GM12878 (cell line): ENCODE results near the gene ACTMAP. TPM values are rescaled to one million over a fixed set of nuclear protein-coding genes. Genes with fewer than 3 reads are reported as not detected.

Source experiments
- ATF3 ChIP-seq: IDR thresholded peaks from 2 replicates; pipeline ENCODE4 v1.6.1; 2011; ENCODE audit warnings: low read depth, mild to moderate bottlenecking, low read length, moderate library complexity, borderline replicate concordance; ENCODE audit errors: extremely low read depth
- CBX3 ChIP-seq: fragments of 200-600 bp; sonication (generic); IDR thresholded peaks from 2 replicates; pipeline ENCODE4 v1.6.1; 2016; ENCODE audit warnings: low read depth, borderline replicate concordance
- CHD1 ChIP-seq: IDR thresholded peaks from 2 replicates; pipeline ENCODE4 v1.6.1; 2012; ENCODE audit warnings: low read depth, low read length, improper control_type of control experiment
- EGR1 ChIP-seq, 2 experiments: IDR thresholded peaks; 1 replicate in 1 of 2; 2 replicates in 1 of 2; pipeline ENCODE4 v1.6.1; 2011 to 2012; ENCODE audit warnings: low read depth in 2 of 2, low read length in 2 of 2, borderline replicate concordance in 1 of 2, mild to moderate bottlenecking in 1 of 2, moderate library complexity in 1 of 2
- ELK1 ChIP-seq: IDR thresholded peaks from 2 replicates; pipeline ENCODE4 v1.6.1; 2012; ENCODE audit warnings: low read depth, low read length, improper control_type of control experiment
- EP300 ChIP-seq, 2 experiments: fragments of 150-350 bp in 1 of 2; IDR thresholded peaks; 2 replicates each; pipeline ENCODE4 v1.6.1; 2011 to 2012; ENCODE audit warnings: low read depth in 2 of 2, low read length in 2 of 2, borderline replicate concordance in 1 of 2, improper control_type of control experiment in 1 of 2, inconsistent platforms in 1 of 2; ENCODE audit not compliant: control insufficient read depth in 1 of 2
- EZH2 ChIP-seq: IDR thresholded peaks from 2 replicates; pipeline ENCODE4 v1.6.1; 2012; ENCODE audit warnings: low read depth, mild to moderate bottlenecking, control low read depth, inconsistent platforms, low read length, borderline replicate concordance; ENCODE audit not compliant: control insufficient read depth
- HCFC1 ChIP-seq: fragments of 150-350 bp; IDR thresholded peaks from 2 replicates; pipeline ENCODE4 v1.6.1; 2014; ENCODE audit warnings: low read length
- IKZF2 ChIP-seq, 2 experiments: fragments of 450-650 bp; IDR thresholded peaks; 2 replicates each; pipeline ENCODE4 v1.6.1; 2017; ENCODE audit warnings: mild to moderate bottlenecking in 2 of 2, moderate library complexity in 2 of 2
- JUND ChIP-seq: IDR thresholded peaks from 2 replicates; pipeline ENCODE4 v1.6.1; 2012; ENCODE audit warnings: low read depth, mild to moderate bottlenecking, low read length, improper control_type of control experiment, moderate library complexity
- MTA2 ChIP-seq: fragments of 450-650 bp; IDR thresholded peaks from 2 replicates; pipeline ENCODE4 v1.6.1; 2016; ENCODE audit warnings: low read depth, mild to moderate bottlenecking, moderate library complexity
- PAX8 ChIP-seq: fragments of 450-650 bp; IDR thresholded peaks from 2 replicates; pipeline ENCODE4 v1.6.1; 2017; ENCODE audit warnings: mild to moderate bottlenecking, moderate library complexity
- RELA ChIP-seq: fragments of 450-650 bp; IDR thresholded peaks from 2 replicates; pipeline ENCODE4 v1.8.0; 2014; ENCODE audit warnings: borderline replicate concordance; ENCODE audit not compliant: partially characterized antibody
- ZBTB33 ChIP-seq: fragments of 450-650 bp; IDR thresholded peaks from 2 replicates; pipeline ENCODE4 v1.6.1; 2017; ENCODE audit warnings: mild to moderate bottlenecking
- polyA plus RNA-seq, 11 experiments: library from polyadenylated mRNA; depleted of rRNA in 4 of 11; unstranded in 6 of 11; stranded (reverse) in 5 of 11; fragments of >200 nt; fragmentation: Nextera tagmentation in 4 of 11; fragmentation: Illumina TruSeq in 1 of 11; extraction: Ambion mirVana in 4 of 11; extraction: Trizol in 1 of 11; gene quantifications; 1 replicate in 1 of 11; 2 replicates in 10 of 11; pipeline versions ENCODE4 v1.2.1 to v1.2.3, GENCODE V29; 2011 to 2016; ENCODE audit warnings: inconsistent platforms in 2 of 11, missing spikeins in 2 of 11, low read depth in 1 of 11
- total RNA-seq, 4 experiments: library from RNA; depleted of rRNA in 3 of 4; stranded (reverse); fragments of >200 nt in 3 of 4; fragmentation: Illumina TruSeq in 1 of 4; extraction: Trizol in 1 of 4; gene quantifications; 2 replicates each; pipeline versions ENCODE4 v1.2.1 to v1.2.3, GENCODE V29; 2013 to 2021

Gene ACTMAP
- total and polyA plus RNA-seq, 10 of the 15 experiments (the other 5 are each of a cell fraction or from before 2014, with no cell fraction given), result 3.0 to 26.2 (median 11.1) TPM

GRCh38 chr19:40750058-40750873 is at the start of gene ACTMAP (continued):
- TF ChIP-seq ZBTB33 (no peak), HCFC1 (peak; percentile 56), ATF3 (peak; percentile 82; the same call in 1 of the 2 replicates), CHD1 (no peak; the same call in 1 of the 2 replicates), RELA (peak; percentile 90), EGR1 (IDR thresholded peaks at IDR 0.05; ENCODE audit: borderline replicate concordance in 1 of 2, low read depth in 2 of 2, low read length in 2 of 2) (peak in 1 of 2 experiments; percentile 73; a peak in 2 of 3 replicates), EP300 (IDR thresholded peaks at IDR 0.05; ENCODE audit: borderline replicate concordance in 1 of 2, control insufficient read depth in 1 of 2, low read depth in 2 of 2, low read length in 2 of 2) (peak in 1 of 2 experiments; percentile 55; a peak in 1 of 4 replicates), PAX8 (peak; percentile 87; the same call in 1 of the 2 replicates), IKZF2 (IDR thresholded peaks at IDR 0.05) (peak; percentile 91 to 93), EZH2 (no peak), JUND (no peak), CBX3 (no peak), ELK1 (no peak; the same call in 1 of the 2 replicates), MTA2 (peak; percentile 88)
